ENCODE measurements around the gene LAMC1. TPM values are rescaled to one million over a fixed set of nuclear protein-coding genes. Genes with fewer than 3 reads are reported as not detected.
A peak's percentile ranks its signal among the peaks of the same experiment; 100 is the strongest.

The LAMC1 gene
- total and polyA plus RNA-seq, 2 experiments from 2014 or later: 18.4 to 116 TPM

- 0 out of 2 replicates have a peak overlapping the region, but pooled peaks have one; percentile 41 for H3K27ac ChIP-seq (ENCODE audit: low read depth)
- Mint-ChIP-seq H3K27ac (no peak overlapping the region), H3K4me3 (no peak overlapping the region)
Observed at GRCh38 chr1:183180218-183180617, 157.0 kb downstream of the LAMC1 start.

More at GRCh38 chr1:183180218-183180617, 157.0 kb downstream of the LAMC1 start:
- Mint-ChIP-seq H3K27me3 (ENCODE audit: insufficient read depth, low read depth, poor library complexity) (peaks cover 8% of the 10 kb centered on the region), H3K4me1 (peaks cover 20% of the 10 kb centered on the region; the same call in 2 of the 3 replicates), H3K36me3 (ENCODE audit: low read depth) (no peaks in the 10 kb centered on the region), H3K9me3 (no peaks in the 10 kb centered on the region)
- Histone ChIP-seq H3K4me2 (no peak overlapping the region), H3K36me3 (ENCODE audit: insufficient read depth) (no peaks in the 10 kb centered on the region), H3K4me1 (ENCODE audit: insufficient read depth) (peaks cover 28% of the 10 kb centered on the region), H4K20me1 (replicated peaks; ENCODE audit: insufficient read depth) (no peaks in the 10 kb centered on the region), H3K27me3 (ENCODE audit: insufficient read depth) (no peaks in the 10 kb centered on the region), H2AFZ (no peak overlapping the region), H3K9me2 (ENCODE audit: insufficient read depth) (no peaks in the 10 kb centered on the region), H3K4me3 (no peak overlapping the region), H3K79me2 (replicated peaks; ENCODE audit: insufficient read depth) (no peaks in the 10 kb centered on the region), H3F3A (replicated peaks; ENCODE audit: low read depth) (no peaks in the 10 kb centered on the region; the same call in 1 of the 2 replicates)
- ATAC-seq: no peak
- no peak for DNase-seq (ENCODE audit: low spot score)
- TF ChIP-seq ZNF114 (CRISPR knock-in tag; IDR thresholded peaks at IDR 0.05): no peak
- TF ChIP-seq REST (IDR thresholded peaks at IDR 0.05; ENCODE audit: unreplicated experiment): no peak
- no peak for TF ChIP-seq POLR2AphosphoS5 (IDR thresholded peaks at IDR 0.05; ENCODE audit: low read depth)
- no peak for TF ChIP-seq EZH2phosphoT487 (IDR thresholded peaks at IDR 0.05; ENCODE audit: unreplicated experiment)
- TF ChIP-seq EZH2 (IDR thresholded peaks at IDR 0.05; ENCODE audit: low read depth, unreplicated experiment): no peak
- TF ChIP-seq, protein P1, sequence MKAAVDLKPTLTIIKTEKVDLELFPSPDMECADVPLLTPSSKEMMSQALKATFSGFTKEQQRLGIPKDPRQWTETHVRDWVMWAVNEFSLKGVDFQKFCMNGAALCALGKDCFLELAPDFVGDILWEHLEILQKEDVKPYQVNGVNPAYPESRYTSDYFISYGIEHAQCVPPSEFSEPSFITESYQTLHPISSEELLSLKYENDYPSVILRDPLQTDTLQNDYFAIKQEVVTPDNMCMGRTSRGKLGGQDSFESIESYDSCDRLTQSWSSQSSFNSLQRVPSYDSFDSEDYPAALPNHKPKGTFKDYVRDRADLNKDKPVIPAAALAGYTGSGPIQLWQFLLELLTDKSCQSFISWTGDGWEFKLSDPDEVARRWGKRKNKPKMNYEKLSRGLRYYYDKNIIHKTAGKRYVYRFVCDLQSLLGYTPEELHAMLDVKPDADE (IDR thresholded peaks at IDR 0.05): no peak
- no peak for TF ChIP-seq ZNF331 (CRISPR knock-in tag; IDR thresholded peaks at IDR 0.05; ENCODE audit: low read depth)
- no peak for TF ChIP-seq NANOG (IDR thresholded peaks at IDR 0.05; ENCODE audit: borderline replicate concordance)
- TF ChIP-seq STAT1 (IDR thresholded peaks at IDR 0.05; ENCODE audit: unreplicated experiment): no peak
- TF ChIP-seq ZNF462 (CRISPR knock-in tag; IDR thresholded peaks at IDR 0.05): no peak
- no peak for TF ChIP-seq CTCF (conservative IDR thresholded peaks at IDR 0.05; ENCODE audit: low read depth in 2 of 2)
- no peak for TF ChIP-seq JUNB (IDR thresholded peaks at IDR 0.05; ENCODE audit: unreplicated experiment)
- TF ChIP-seq CREB1 (CRISPR knock-in tag; IDR thresholded peaks at IDR 0.05; ENCODE audit: low read depth): no peak

Data from GM23338 (cell line).